Heart right ventricle (tissue), 16 donors: Measurements from ENCODE around the gene CORO1C. TPM values are rescaled to one million over a fixed set of nuclear protein-coding genes. Genes with fewer than 3 reads are reported as not detected.

ENCODE experiments used
- ATAC-seq, 8 donors: fragments of 200-7000 bp; cut with Tn5 transposase; one replicate each; pipeline ENCODE4 v1.9.1; 2020; ENCODE audit warnings: mild to moderate bottlenecking in 8 of 8, moderate library complexity in 8 of 8, moderate number of reproducible peaks in 1 of 8
- DNase-seq, 2 donors: peaks; one replicate each; pipeline ENCODE4 v3.0.0-alpha.2; 2020
- H3K27ac ChIP-seq, 10 donors: fragments of 200-600 bp; sonication (generic) in 2 of 10; one replicate each; pipeline versions ENCODE4 v1.5.0 to v1.8.0; 2020 to 2022; ENCODE audit warnings: mild to moderate bottlenecking in 3 of 10
- H3K27me3 ChIP-seq, 7 donors: fragments of 200-600 bp; one replicate each; pipeline ENCODE4 v1.8.0; 2021 to 2022; ENCODE audit warnings: mild to moderate bottlenecking in 2 of 7
- H3K36me3 ChIP-seq, 9 donors: fragments of 200-600 bp; sonication (generic) in 1 of 9; one replicate each; pipeline versions ENCODE4 v1.5.0 to v1.8.0; 2020 to 2022; ENCODE audit warnings: mild to moderate bottlenecking in 2 of 9
- H3K4me1 ChIP-seq, 9 donors: fragments of 200-600 bp; sonication (generic) in 1 of 9; one replicate each; pipeline versions ENCODE4 v1.5.0 to v1.8.0; 2020 to 2022; ENCODE audit warnings: mild to moderate bottlenecking in 4 of 9
- H3K4me3 ChIP-seq, 10 donors: fragments of 200-600 bp; sonication (generic) in 2 of 10; one replicate each; pipeline versions ENCODE4 v1.5.0 to v1.8.0; 2020 to 2022; ENCODE audit warnings: mild to moderate bottlenecking in 7 of 10, moderate library complexity in 2 of 10
- H3K9me3 ChIP-seq, 11 donors: fragments of 200-600 bp in 10 of 11; sonication (generic) in 2 of 11; one replicate each; pipeline versions ENCODE4 v1.5.0 to v1.8.0; 2013 to 2022; ENCODE audit warnings: mild to moderate bottlenecking in 2 of 11, control low read depth in 1 of 11, moderate library complexity in 1 of 11
- whole genome bisulfite sequencing, 2 donors: extraction: QIAGEN DNeasy Blood & Tissue Kit; methylation state at CpG; one replicate each; pipeline ENCODE4 v1.1.7; 2013; ENCODE audit warnings: inconsistent platforms in 1 of 2; 5-methylcytosine and 5-hydroxymethylcytosine counted together
- intact Hi-C, 10 donors: fragments of 100-400 bp; cut with DNase I; formaldehyde crosslinking; loops; one replicate each; pipeline versions ENCODE4 v1.11.1 to v1.14.2; 2022
- polyA plus RNA-seq, 2 donors: library from polyadenylated mRNA; stranded (reverse); fragments of 200-250 nt; gene quantifications; one replicate each; pipeline ENCODE4 v1.2.3, GENCODE V29; 2013
- total RNA-seq, 10 donors: library from RNA; stranded (reverse); fragmentation: NEBNext Ultra II Directional in 3 of 10; extraction: Animal tissue kit (Norgen Biotek cat#: 25700) in 3 of 10; gene quantifications; one replicate each; pipeline versions ENCODE4 v1.2.1 to v1.2.4, GENCODE V29; 2021 to 2023
- TF ChIP-seq, protein P1 (sequence below), 9 donors: fragments of 200-600 bp; sonication (generic) in 2 of 9; IDR thresholded peaks; one replicate each; pipeline versions ENCODE4 v1.5.0 to v1.8.0; 2021 to 2022; ENCODE audit warnings: antibody characterized with exemption in 9 of 9, mild to moderate bottlenecking in 5 of 9, moderate library complexity in 1 of 9
- donor health status: Arrhythmogenic right ventricular cardiomyopathy.
- donor health status: ischemic (EF 13 %, LVEDD 7.1; RV severe dilation, severe dysfunction).
- donor health status: healthy with polysubstance abuse.
- donor health status: DM: no; HTN: yes; CAD: no.
- donor health status: DM: no; HTN: no; CAD: no.
- donor health status: ischemic (EF 25% LVEDD 6.9; RV normal size, moderate dysfunction).
- donor health status: ischemic (EF 25% LVEDD 5.7; RV mildly dilated, moderate dysfunction).
- donor health status: healthy.
- donor health status: DM: yes; HTN: yes; CAD: no.
- donor health status: Ischemic cardiomyopathy.
- donor health status: ischemic (EF 35%, LVEDD 5.7; RV mildly dilated, moderate dysfunction).
- donor health status: nonischemic (EF 11% LVEDD 7.7; RV severe dilation, severe dysfunction).
- donor health status: DM: yes; HTN: yes; CAD: no.
- donor health status: PGD.
- donor health status: ischemic (EF 29% LVEDD 5.4; RV normal size, mild dysfunction).
- donor health status: nonischemic (EF 23%, LVEDD 6.1; RV moderate dilation, normal function).

Gene CORO1C
- total and polyA plus RNA-seq, 12 donors: 25.5 to 88.6 (median 58.2) TPM

- TF ChIP-seq, protein P1, sequence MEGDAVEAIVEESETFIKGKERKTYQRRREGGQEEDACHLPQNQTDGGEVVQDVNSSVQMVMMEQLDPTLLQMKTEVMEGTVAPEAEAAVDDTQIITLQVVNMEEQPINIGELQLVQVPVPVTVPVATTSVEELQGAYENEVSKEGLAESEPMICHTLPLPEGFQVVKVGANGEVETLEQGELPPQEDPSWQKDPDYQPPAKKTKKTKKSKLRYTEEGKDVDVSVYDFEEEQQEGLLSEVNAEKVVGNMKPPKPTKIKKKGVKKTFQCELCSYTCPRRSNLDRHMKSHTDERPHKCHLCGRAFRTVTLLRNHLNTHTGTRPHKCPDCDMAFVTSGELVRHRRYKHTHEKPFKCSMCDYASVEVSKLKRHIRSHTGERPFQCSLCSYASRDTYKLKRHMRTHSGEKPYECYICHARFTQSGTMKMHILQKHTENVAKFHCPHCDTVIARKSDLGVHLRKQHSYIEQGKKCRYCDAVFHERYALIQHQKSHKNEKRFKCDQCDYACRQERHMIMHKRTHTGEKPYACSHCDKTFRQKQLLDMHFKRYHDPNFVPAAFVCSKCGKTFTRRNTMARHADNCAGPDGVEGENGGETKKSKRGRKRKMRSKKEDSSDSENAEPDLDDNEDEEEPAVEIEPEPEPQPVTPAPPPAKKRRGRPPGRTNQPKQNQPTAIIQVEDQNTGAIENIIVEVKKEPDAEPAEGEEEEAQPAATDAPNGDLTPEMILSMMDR (IDR thresholded peaks at IDR 0.05): no peak
- ATAC-seq (no peak), DNase-seq (no peak)
- WGBS, 2 donors: 95% methylated on average over 5 of the region's 5 CpGs
- Histone ChIP-seq H3K36me3 (peaks cover 0 to 18% (median 0%) of the 10 kb centered on the region in 9 donors), H3K27me3 (no peaks in the 10 kb centered on the region), H3K9me3 (no peaks in the 10 kb centered on the region), H3K4me3 (no peak overlapping the region), H3K4me1 (peaks cover 0 to 97% (median 73%) of the 10 kb centered on the region in 9 donors), H3K27ac (peak overlapping the region in 2 of 10 donors; percentile 10 to 78)
- intact Hi-C loops: no loop called here
Measured at GRCh38 chr12:108714866-108715265, 16.5 kb downstream of the CORO1C start.

DNA sequence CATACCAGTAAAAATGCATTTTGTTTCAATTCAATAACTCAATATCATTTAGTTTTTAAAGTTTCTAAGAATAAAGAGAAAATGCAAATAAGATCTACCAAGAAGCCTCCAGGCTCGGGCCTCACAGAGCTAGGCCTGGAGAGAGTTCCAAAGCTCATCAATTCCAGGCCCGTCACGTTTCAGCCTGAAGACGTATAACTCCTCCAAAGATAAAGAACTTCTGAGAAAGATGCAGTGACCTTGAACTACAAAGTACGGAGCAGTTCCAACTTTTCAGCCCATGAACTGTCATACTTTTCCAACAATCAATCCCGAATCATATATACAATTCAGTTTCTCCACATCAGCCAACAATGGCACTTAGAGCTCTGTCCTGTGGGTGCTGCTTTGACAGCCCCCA lies 17.8 kb downstream of the CORO1C start:
- peaks cover 0 to 97% (median 73%) of the 10 kb centered on the region in 9 donors for H3K4me1 ChIP-seq
- whole genome bisulfite sequencing, 2 donors: 32 to 33% methylated on average over 6 of the region's 6 CpGs
- ATAC-seq (no peak), DNase-seq (no peak)
- no peaks in the 10 kb centered on the region for H3K9me3 ChIP-seq
- intact Hi-C loops: no loop called here
- peak overlapping the region in 5 of 10 donors; percentile 3 to 78 (median 37) for H3K27ac ChIP-seq
- no peaks in the 10 kb centered on the region for H3K27me3 ChIP-seq
- H3K36me3 ChIP-seq: peaks cover 0 to 18% (median 0%) of the 10 kb centered on the region in 9 donors
- TF ChIP-seq, protein P1 (IDR thresholded peaks at IDR 0.05): no peak
- H3K4me3 ChIP-seq: no peak overlapping the region

- H3K27ac ChIP-seq: peak overlapping the region in 6 of 10 donors; percentile 37 to 78 (median 52)
- peaks cover 0 to 17% (median 0%) of the 10 kb centered on the region in 9 donors for H3K36me3 ChIP-seq
- no peaks in the 10 kb centered on the region for H3K27me3 ChIP-seq
- TF ChIP-seq, protein P1 (IDR thresholded peaks at IDR 0.05): no peak
- DNase-seq: no peak
- H3K9me3 ChIP-seq: no peaks in the 10 kb centered on the region
- H3K4me1 ChIP-seq: peaks cover 0 to 91% (median 68%) of the 10 kb centered on the region in 9 donors
- 10 to 13% methylated on average over 2 of the region's 2 CpGs for WGBS, 2 donors
- H3K4me3 ChIP-seq: no peak overlapping the region
- ATAC-seq: no peak
- intact Hi-C loops: no loop called here
Measured at GRCh38 chr12:108712925-108713203, 18.5 kb downstream of the CORO1C start.

DNA sequence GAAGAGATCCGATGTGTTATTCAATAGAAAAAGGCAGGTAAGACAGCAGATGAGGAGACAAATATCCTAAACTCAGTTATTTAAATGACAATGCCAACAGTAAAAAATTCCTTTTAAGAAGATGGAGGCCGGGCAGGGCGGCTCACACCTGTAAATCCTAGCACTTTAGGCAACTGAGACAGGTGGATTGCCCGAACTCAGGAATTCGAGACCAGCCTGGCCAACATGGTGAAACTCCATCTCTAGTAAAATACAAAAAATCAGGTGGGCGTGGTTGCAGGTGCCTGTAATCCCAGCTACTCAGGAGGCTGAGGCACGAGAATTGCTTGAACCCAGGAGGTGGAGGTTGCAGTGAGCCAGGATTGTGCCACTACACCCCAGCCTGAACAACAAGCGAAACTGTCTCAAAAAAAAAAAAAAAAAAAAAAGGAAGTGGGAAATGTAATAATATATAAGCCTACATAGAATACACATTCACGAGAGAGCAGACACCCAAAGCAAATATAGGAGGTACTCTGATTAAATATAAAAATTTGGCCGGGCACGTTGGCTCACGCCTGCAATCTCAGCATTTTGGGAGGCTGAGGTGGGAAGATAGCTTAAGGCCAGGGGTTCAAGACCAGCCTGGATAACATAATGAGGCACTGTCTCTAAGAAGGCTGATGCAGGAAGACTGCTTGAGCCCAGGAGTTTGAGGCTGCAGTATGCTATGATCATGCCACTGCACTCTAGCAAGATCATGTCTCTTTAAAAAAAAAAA lies 19.0 kb downstream of the CORO1C start:
- Histone ChIP-seq H3K27ac (peak overlapping the region in 9 of 10 donors; percentile 1 to 78 (median 49)), H3K27me3 (no peaks in the 10 kb centered on the region), H3K4me1 (peaks cover 0 to 91% (median 66%) of the 10 kb centered on the region in 9 donors), H3K36me3 (peaks cover 0 to 12% (median 0%) of the 10 kb centered on the region in 9 donors), H3K9me3 (no peaks in the 10 kb centered on the region), H3K4me3 (no peak overlapping the region)
- ATAC-seq (peak in 1 of 8 donors; percentile 36), DNase-seq (no peak)
- WGBS, 2 donors: 74 to 75% methylated on average over 12 of the region's 12 CpGs
- intact Hi-C loops: no loop called here
- TF ChIP-seq, protein P1 (IDR thresholded peaks at IDR 0.05): no peak
